Colonic mucosa (tissue), 4 donors: ENCODE data around the gene CGN. TPM values are rescaled to one million over a fixed set of nuclear protein-coding genes. Genes with fewer than 3 reads are reported as not detected.

Experiments used
- DNase-seq: peaks from one replicate; pipeline ENCODE4 v3.0.0-alpha.2; 2020
- H3K27ac ChIP-seq: fragments of 200-600 bp; one replicate; pipeline ENCODE4 v1.8.0; 2021
- H3K27me3 ChIP-seq: fragments of 200-600 bp; one replicate; pipeline ENCODE4 v1.8.0; 2021
- H3K36me3 ChIP-seq: fragments of 200-600 bp; one replicate; pipeline ENCODE4 v1.8.0; 2021
- H3K4me1 ChIP-seq: fragments of 200-600 bp; one replicate; pipeline ENCODE4 v1.8.0; 2021; ENCODE audit warnings: mild to moderate bottlenecking
- H3K4me3 ChIP-seq: fragments of 200-600 bp; one replicate; pipeline ENCODE4 v1.8.0; 2021
- H3K9ac ChIP-seq, 2 donors: one replicate each; pipeline ENCODE4 v1.7.0; 2013; ENCODE audit warnings: control low read depth in 2 of 2, low read depth in 2 of 2, low read length in 2 of 2
- H3K9me3 ChIP-seq: fragments of 200-600 bp; one replicate; pipeline ENCODE4 v1.8.0; 2021
- intact Hi-C: fragments of 100-400 bp; cut with DNase I; formaldehyde crosslinking; loops from one replicate; pipeline ENCODE4 v1.14.1; 2022
- total RNA-seq, 2 donors: library from RNA; stranded (reverse); fragmentation: NEBNext Ultra II Directional in 1 of 2; extraction: Animal tissue kit (Norgen Biotek cat#: 25700) in 1 of 2; gene quantifications; one replicate each; pipeline ENCODE4 v1.2.1, GENCODE V29; 2021
- TF ChIP-seq, protein P1 (sequence below): fragments of 200-600 bp; IDR thresholded peaks from one replicate; pipeline ENCODE4 v1.8.0; 2022; ENCODE audit warnings: antibody characterized with exemption, mild to moderate bottlenecking
- donor health status: healthy.
- donor health status: DM: no; HTN: no; CAD: no.
- donor health status: DM: no; HTN: no; CAD: no.

CGN gene
- total RNA-seq, 2 donors from 2014 or later, result 118 to 148 TPM

- Histone ChIP-seq H3K4me1 (peaks cover 7% of the 10 kb centered on the region), H3K9ac (no peak overlapping the region), H3K27me3 (no peaks in the 10 kb centered on the region), H3K4me3 (no peak overlapping the region), H3K36me3 (no peaks in the 10 kb centered on the region), H3K27ac (no peak overlapping the region), H3K9me3 (no peaks in the 10 kb centered on the region)
- no peak for DNase-seq
- TF ChIP-seq, protein P1, sequence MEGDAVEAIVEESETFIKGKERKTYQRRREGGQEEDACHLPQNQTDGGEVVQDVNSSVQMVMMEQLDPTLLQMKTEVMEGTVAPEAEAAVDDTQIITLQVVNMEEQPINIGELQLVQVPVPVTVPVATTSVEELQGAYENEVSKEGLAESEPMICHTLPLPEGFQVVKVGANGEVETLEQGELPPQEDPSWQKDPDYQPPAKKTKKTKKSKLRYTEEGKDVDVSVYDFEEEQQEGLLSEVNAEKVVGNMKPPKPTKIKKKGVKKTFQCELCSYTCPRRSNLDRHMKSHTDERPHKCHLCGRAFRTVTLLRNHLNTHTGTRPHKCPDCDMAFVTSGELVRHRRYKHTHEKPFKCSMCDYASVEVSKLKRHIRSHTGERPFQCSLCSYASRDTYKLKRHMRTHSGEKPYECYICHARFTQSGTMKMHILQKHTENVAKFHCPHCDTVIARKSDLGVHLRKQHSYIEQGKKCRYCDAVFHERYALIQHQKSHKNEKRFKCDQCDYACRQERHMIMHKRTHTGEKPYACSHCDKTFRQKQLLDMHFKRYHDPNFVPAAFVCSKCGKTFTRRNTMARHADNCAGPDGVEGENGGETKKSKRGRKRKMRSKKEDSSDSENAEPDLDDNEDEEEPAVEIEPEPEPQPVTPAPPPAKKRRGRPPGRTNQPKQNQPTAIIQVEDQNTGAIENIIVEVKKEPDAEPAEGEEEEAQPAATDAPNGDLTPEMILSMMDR, result no peak
- intact Hi-C loops, result no loop called here
Measured at GRCh38 chr1:151570819-151571218, 59.6 kb downstream of the CGN start.

DNA sequence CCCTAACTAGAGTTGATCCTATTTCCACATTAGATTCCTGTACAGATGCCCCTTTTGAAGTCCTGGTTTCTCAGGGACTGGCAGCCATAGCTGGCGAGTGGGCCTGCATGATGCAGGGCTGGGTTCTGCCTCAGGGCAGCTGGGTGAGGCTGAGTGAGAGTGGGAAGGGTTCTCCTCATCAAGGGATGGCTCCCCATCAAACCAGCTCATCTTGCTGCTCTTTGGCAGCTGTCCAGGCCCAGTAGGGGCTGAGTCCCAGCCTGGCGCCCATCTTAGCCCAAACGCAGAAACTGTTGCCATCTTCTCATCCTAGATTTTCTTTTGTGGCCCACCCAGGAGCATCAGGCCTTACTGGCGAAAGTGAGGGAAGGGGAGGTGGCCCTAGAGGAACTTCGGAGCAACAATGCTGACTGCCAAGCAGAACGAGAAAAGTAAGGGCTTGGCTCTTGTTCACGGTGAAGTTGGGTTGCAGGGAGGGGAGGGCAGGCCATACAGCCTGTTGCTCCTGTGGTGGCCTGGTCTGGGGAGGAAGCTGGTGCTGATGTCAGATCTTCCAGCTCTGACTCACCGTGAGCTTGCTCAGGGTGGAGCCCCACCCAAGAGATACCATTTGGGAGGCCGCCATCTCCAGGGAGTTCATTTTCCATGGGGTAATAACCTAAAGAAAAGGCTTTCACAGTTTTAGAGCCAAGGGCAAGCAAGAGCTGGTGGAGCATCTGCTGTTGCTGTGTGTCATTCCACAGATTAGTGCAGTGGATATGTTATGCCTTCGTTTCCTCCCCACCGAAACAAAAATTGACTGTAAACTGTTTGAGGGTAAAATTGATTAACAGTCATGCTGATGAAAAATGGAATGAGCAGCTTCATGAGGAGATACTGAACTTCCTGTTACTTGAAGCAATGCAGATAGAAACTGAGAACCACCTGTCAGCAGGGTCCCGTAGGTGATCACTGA is 63.7 kb downstream of the CGN start:
- no peak overlapping the region for H3K27ac ChIP-seq
- no peak overlapping the region for H3K9ac ChIP-seq

DNA sequence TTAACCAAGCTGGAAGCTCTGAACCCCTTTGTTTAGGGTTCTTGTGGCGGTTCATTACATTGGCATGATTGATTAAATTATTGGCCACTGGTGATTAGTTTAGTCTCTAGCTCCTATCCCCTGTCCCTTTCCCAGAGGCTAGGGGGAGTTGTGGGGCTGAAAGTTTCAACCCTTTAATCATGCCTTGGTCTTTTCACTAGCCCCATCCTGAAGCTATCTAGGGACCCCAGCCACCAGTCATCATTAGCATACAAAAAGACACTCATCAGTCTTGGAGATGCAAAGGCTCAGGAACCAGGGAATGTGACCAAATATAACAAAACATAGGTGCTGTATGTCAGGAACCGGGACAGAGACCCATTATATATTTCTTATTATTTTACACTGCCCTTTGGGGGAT is 66.0 kb downstream of the CGN start:
- Histone ChIP-seq H3K9ac (no peak overlapping the region), H3K4me1 (no peaks in the 10 kb centered on the region), H3K36me3 (no peaks in the 10 kb centered on the region), H3K27ac (no peak overlapping the region), H3K9me3 (no peaks in the 10 kb centered on the region), H3K27me3 (no peaks in the 10 kb centered on the region), H3K4me3 (no peak overlapping the region)
- no peak for DNase-seq
- TF ChIP-seq, protein P1, result no peak
- intact Hi-C loops, result no loop called here

More for the DNA sequence above, 63.7 kb downstream of the CGN start:
- DNase-seq, result peak; percentile 27
- H3K4me3 ChIP-seq, result no peak overlapping the region
- TF ChIP-seq, protein P1, result no peak
- intact Hi-C loops, result no loop called here
- no peaks in the 10 kb centered on the region for H3K27me3 ChIP-seq
- H3K4me1 ChIP-seq, result peaks cover 4% of the 10 kb centered on the region
- no peaks in the 10 kb centered on the region for H3K9me3 ChIP-seq
- H3K36me3 ChIP-seq, result no peaks in the 10 kb centered on the region

DNA sequence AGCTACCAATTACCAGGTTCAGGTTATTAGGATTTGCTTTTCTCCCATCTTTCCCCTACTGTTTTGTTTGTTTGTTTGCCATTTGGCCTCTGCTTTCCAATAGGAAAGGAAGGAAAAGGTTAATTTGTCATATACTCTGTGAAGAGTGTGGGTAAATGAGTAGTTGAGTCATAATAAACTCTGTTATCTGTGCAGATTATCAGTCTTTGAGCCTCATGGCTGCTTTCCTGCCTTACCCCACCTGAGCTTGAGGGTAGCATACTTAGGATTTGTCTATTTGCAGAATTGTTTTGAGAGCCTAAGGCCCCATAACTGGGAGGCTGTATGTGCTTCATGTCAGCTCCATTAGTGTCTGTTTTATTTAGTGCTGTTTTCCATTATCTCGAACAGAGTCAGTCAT is 67.8 kb downstream of the CGN start:
- Histone ChIP-seq H3K4me1 (no peaks in the 10 kb centered on the region), H3K27me3 (no peaks in the 10 kb centered on the region), H3K9ac (no peak overlapping the region), H3K9me3 (no peaks in the 10 kb centered on the region), H3K4me3 (no peak overlapping the region), H3K27ac (no peak overlapping the region), H3K36me3 (no peaks in the 10 kb centered on the region)
- no peak for DNase-seq
- intact Hi-C loops, result no loop called here
- TF ChIP-seq, protein P1, result no peak

GRCh38 chr1:151579436-151580225 is 68.4 kb downstream of the CGN start:
- Histone ChIP-seq H3K27ac (no peak overlapping the region), H3K9ac (no peak overlapping the region), H3K4me3 (no peak overlapping the region), H3K4me1 (no peaks in the 10 kb centered on the region), H3K36me3 (no peaks in the 10 kb centered on the region), H3K9me3 (no peaks in the 10 kb centered on the region), H3K27me3 (no peaks in the 10 kb centered on the region)
- TF ChIP-seq, protein P1, result no peak
- intact Hi-C loops, result no loop called here
- DNase-seq, result no peak
